ENCODE measurements around the gene TFCP2.

The TFCP2 gene

DNA sequence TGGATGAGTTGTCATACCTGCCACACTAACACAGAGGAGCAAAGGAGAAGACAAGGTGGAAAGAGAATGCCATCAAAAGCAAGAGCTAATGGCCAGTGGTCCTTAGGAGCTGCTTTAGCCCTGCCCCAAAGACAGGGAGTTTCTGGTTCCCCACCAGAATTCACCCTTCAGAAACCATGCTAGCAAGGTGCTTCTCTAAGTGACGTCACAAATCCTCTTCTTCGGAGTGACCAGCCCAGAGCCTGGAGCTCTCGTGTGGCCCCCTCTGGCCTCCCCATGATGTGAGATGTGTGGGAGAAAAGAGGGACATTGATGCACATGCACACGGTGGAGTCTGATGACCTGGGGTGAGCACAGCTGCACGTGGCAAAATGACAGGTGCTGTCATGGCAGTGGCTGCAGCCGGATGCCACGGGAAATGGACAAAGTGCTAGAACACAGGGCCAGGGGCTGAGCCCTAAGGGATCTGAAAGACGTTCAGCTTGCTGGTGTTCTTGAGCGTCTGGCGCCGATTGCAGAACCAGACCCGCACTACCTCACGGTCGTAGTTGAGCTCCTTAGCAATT is 16.9 kb upstream of the TFCP2 start:
- TF ChIP-seq, protein P1, sequence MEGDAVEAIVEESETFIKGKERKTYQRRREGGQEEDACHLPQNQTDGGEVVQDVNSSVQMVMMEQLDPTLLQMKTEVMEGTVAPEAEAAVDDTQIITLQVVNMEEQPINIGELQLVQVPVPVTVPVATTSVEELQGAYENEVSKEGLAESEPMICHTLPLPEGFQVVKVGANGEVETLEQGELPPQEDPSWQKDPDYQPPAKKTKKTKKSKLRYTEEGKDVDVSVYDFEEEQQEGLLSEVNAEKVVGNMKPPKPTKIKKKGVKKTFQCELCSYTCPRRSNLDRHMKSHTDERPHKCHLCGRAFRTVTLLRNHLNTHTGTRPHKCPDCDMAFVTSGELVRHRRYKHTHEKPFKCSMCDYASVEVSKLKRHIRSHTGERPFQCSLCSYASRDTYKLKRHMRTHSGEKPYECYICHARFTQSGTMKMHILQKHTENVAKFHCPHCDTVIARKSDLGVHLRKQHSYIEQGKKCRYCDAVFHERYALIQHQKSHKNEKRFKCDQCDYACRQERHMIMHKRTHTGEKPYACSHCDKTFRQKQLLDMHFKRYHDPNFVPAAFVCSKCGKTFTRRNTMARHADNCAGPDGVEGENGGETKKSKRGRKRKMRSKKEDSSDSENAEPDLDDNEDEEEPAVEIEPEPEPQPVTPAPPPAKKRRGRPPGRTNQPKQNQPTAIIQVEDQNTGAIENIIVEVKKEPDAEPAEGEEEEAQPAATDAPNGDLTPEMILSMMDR (IDR thresholded peaks at IDR 0.05), result no peak
- H3K4me3 ChIP-seq, result no peak overlapping the region
- no peak for DNase-seq (ENCODE audit: low spot score)
- no peak overlapping the region for H3K27ac ChIP-seq

DNA sequence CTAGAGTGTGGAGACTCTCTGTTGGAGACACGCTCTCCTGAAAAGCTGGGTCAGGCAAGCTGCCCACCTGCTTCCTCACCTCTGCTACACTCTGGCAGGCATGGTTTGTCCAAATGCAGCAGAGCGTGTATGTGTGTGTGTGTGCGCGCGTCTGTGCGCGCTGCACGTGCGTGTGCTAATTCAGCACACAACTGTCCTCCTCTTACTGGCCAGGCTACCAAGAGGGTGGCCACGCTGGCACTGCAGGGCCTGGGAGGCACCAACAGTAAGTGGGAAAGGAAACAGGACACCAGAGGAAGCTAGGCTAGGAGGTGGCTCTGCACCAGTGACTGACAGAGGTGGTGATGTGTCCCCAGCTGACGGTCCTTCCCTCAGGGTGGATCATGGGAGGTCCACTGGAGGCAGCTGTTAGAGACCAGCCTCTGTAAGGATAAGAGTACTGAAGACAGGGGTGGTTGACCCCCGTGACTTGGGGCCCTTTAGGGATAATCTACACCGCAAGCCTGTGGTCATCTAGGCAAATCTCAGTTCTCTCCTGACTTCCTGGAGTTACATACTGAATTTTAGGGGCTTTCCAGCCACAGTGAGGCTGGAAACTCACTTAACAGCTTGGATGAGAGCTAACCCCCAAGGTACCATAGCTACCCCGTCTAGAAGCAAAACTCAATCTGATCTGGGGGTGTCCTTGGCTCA is 15.6 kb upstream of the TFCP2 start:
- Histone ChIP-seq H3K27ac (no peak overlapping the region), H3K4me3 (no peak overlapping the region)
- no peak for DNase-seq (ENCODE audit: low spot score)
- TF ChIP-seq, protein P1 (IDR thresholded peaks at IDR 0.05), result no peak

DNA sequence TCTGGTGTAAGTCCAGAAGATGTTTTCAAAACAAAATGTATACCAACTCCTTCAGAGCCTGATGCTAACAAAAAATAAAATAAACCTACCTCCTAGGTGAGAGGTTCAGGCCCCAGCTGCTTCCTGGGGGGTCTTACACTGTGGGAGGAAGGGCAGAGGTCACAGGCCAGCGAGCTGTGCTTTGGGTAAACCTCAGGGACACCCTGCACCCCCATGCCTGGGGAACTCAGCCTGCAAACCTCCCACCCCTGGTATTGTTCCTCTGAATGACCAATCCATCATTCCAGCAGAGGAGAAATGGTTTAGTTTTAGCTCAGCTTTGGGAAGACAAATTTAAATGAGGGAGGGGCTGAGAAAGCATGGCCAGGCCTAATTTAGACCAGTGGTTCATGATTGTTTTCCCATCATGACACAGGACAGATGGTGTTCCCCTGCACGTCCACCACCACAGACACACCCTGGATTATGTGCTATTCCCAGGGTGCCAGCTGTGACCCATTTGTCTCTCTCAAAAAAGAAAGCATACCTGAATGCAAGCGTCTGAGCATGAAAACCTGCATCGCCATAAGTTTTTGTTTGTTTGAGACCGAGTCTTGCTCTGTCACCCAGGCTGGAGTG is 14.5 kb upstream of the TFCP2 start:
- H3K27ac ChIP-seq, result no peak overlapping the region
- TF ChIP-seq, protein P1 (IDR thresholded peaks at IDR 0.05), result no peak
- no peak for DNase-seq (ENCODE audit: low spot score)
- H3K4me3 ChIP-seq, result no peak overlapping the region

DNA sequence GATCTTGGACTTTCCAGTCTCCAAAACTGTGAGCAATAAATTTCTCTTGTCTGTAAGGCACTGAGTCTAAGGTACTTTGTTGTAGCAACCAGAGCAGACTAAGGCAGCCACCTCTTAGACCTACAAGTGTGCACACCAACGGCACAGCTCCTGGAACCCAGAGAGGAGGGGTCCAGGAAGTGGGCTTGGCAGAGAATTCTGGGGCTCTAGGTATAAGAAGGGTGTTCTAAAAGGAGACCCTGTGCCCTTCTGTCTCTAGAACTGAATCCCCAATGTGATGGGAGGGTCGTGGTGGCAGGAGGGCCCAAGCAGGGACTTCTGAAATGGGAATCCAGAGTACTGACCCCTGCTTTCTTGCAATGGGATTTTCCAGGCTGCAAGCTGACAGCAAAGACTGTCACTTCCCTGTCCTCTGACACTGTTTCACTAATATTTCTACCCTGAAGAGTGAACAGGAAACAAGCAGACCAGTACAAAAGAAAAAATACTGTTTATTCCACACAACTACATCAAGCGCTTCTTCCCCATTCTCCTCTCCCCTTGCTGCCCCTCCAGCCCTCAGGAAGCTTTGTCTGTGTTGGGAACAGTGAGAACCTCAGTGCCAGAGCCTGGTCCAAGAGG is 13.6 kb upstream of the TFCP2 start:
- no peak overlapping the region for H3K4me3 ChIP-seq
- DNase-seq (ENCODE audit: low spot score), result no peak
- H3K27ac ChIP-seq, result no peak overlapping the region
- TF ChIP-seq, protein P1 (IDR thresholded peaks at IDR 0.05), result no peak

DNA sequence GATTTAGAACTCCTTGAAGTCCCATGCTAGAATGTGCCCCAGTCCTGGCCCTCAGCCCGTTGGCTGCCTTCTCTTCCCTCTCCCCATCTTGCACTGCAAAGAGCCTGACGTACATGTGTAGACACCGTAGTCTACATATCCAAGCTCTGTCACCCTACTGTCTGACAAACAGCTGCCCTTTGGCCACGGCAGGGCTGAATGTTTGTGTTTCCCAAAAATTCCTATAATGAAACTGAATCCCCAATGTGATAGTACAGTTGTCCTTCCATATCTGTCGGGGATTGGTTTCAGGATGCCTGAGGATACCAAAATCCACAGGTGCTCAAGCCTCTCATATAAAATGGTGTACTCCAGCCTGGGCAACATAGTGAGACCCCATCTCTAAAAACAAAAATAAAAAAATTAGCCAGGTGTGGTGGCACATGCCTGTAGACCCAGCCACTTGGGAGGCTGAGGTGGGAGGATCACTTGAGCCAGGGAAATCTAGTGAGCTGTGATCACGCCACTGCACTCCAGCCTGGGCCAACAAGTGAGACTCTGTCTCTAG is 12.3 kb upstream of the TFCP2 start:
- TF ChIP-seq, protein P1 (IDR thresholded peaks at IDR 0.05), result no peak

DNA sequence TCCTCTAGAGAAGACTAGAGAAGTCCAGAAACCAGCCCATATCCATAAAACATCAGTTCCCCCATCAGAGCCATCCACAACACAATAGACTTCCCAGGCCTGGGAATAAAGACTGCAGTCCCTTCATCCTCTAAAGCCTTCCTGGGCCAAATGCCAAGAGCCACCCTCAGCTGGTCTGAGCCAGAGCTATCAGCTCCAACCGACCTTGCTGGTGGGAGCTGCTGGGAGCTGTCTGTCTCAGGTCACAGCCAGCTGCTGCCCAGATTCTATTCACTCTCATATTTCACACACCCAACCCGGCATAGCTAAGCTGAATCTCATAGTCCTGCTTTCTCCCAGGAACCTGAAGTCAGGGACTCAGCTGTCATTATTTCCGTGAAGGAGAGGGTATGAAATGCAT is 10.9 kb upstream of the TFCP2 start:
- Histone ChIP-seq H3K27ac (no peak overlapping the region), H3K4me3 (no peak overlapping the region)
- DNase-seq (ENCODE audit: low spot score), result no peak
- TF ChIP-seq, protein P1 (IDR thresholded peaks at IDR 0.05), result no peak

More for the DNA sequence above, 12.3 kb upstream of the TFCP2 start:
- no peak for DNase-seq (ENCODE audit: low spot score)
- Histone ChIP-seq H3K4me3 (no peak overlapping the region), H3K27ac (no peak overlapping the region)
